ENCODE results near the gene SELENOO.
A peak's percentile ranks its signal among the peaks of the same experiment; 100 is the strongest.

The SELENOO gene

GRCh38 chr22:50229370-50229769 is 28.6 kb downstream of the SELENOO start:
- no peak overlapping the region for H3K18ac ChIP-seq (ENCODE audit: low read length)
- no peak overlapping the region for H4K91ac ChIP-seq (ENCODE audit: low read depth, low read length, poor library complexity)
- H3K9me3 ChIP-seq (replicated peaks in 1 of 2; ENCODE audit: control insufficient read depth in 2 of 2, insufficient read depth in 1 of 2, low read depth in 1 of 2, low read length in 2 of 2): no peaks in the 10 kb centered on the region
- no peak overlapping the region for H3K4me2 ChIP-seq (ENCODE audit: insufficient read depth, low read length, poor library complexity, severe bottlenecking)
- peak overlapping the region; percentile 53 for H2BK5ac ChIP-seq (ENCODE audit: low read length)
- no peak overlapping the region for H3K27ac ChIP-seq (replicated peaks; ENCODE audit: low read length)
- H3K14ac ChIP-seq (ENCODE audit: low read length): no peak overlapping the region
- no peak overlapping the region for H2BK120ac ChIP-seq (ENCODE audit: low read depth, low read length)
- no peak overlapping the region for H2AFZ ChIP-seq (ENCODE audit: low read length)
- peaks cover 11 to 42% of the 10 kb centered on the region in 2 donors for H3K36me3 ChIP-seq (replicated peaks in 1 of 2; ENCODE audit: control insufficient read depth in 2 of 2, insufficient read depth in 2 of 2, low read length in 2 of 2)
- DNase-seq (ENCODE audit: low spot score): no peak
- no peak overlapping the region for H4K8ac ChIP-seq (ENCODE audit: low read depth, low read length)
- no peak overlapping the region for H3K23ac ChIP-seq (ENCODE audit: low read depth, low read length, poor library complexity)
- H2BK15ac ChIP-seq (ENCODE audit: low read length): no peak overlapping the region
- H3K4me1 ChIP-seq (ENCODE audit: control insufficient read depth in 2 of 2, insufficient read depth in 1 of 2, low read depth in 1 of 2, low read length in 2 of 2): no peaks in the 10 kb centered on the region
- H2AK5ac ChIP-seq (ENCODE audit: low read depth, low read length): no peak overlapping the region
- peaks cover 24% of the 10 kb centered on the region for H3K79me1 ChIP-seq (ENCODE audit: low read depth, low read length)
- H2BK12ac ChIP-seq (ENCODE audit: low read length): no peak overlapping the region
- WGBS, 2 donors (ENCODE audit: extremely low coverage in 2 of 2, insufficient read length in 2 of 2, insufficient replicate concordance in 1 of 2): no CpG with 5 or more reads among the region's 16 CpGs
- no peak overlapping the region for H3K9ac ChIP-seq (ENCODE audit: low read depth, low read length, poor library complexity)
- H3K4me3 ChIP-seq (ENCODE audit: low read length in 2 of 2): no peak overlapping the region
- no peaks in the 10 kb centered on the region for H3K27me3 ChIP-seq (ENCODE audit: control insufficient read depth in 3 of 3, insufficient read depth in 3 of 3, low read depth in 1 of 3, low read length in 3 of 3)
- no peak overlapping the region for H3K4ac ChIP-seq (ENCODE audit: low read length)

- WGBS, 2 donors (ENCODE audit: extremely low coverage in 2 of 2, insufficient read length in 2 of 2, insufficient replicate concordance in 1 of 2): no CpG with 5 or more reads among the region's 20 CpGs
- Histone ChIP-seq H3K9me3 (replicated peaks in 1 of 2; ENCODE audit: control insufficient read depth in 2 of 2, insufficient read depth in 1 of 2, low read depth in 1 of 2, low read length in 2 of 2) (peaks cover 0 to 5% of the 10 kb centered on the region in 2 donors), H3K36me3 (replicated peaks in 1 of 2; ENCODE audit: control insufficient read depth in 2 of 2, insufficient read depth in 2 of 2, low read length in 2 of 2) (peaks cover 12 to 26% of the 10 kb centered on the region in 2 donors), H2BK15ac (ENCODE audit: low read length) (no peak overlapping the region), H4K8ac (ENCODE audit: low read depth, low read length) (no peak overlapping the region), H2BK120ac (ENCODE audit: low read depth, low read length) (no peak overlapping the region), H2BK12ac (ENCODE audit: low read length) (no peak overlapping the region), H3K4ac (ENCODE audit: low read length) (no peak overlapping the region), H3K18ac (ENCODE audit: low read length) (no peak overlapping the region), H2AK5ac (ENCODE audit: low read depth, low read length) (no peak overlapping the region), H3K79me1 (ENCODE audit: low read depth, low read length) (peaks cover 33% of the 10 kb centered on the region), H3K4me1 (ENCODE audit: control insufficient read depth in 2 of 2, insufficient read depth in 1 of 2, low read depth in 1 of 2, low read length in 2 of 2) (peaks cover 0 to 2% of the 10 kb centered on the region in 2 donors), H3K4me2 (ENCODE audit: insufficient read depth, low read length, poor library complexity, severe bottlenecking) (no peak overlapping the region), H3K14ac (ENCODE audit: low read length) (no peak overlapping the region), H2BK5ac (ENCODE audit: low read length) (no peak overlapping the region), H3K23ac (ENCODE audit: low read depth, low read length, poor library complexity) (no peak overlapping the region), H4K91ac (ENCODE audit: low read depth, low read length, poor library complexity) (no peak overlapping the region), H3K9ac (ENCODE audit: low read depth, low read length, poor library complexity) (no peak overlapping the region), H2AFZ (ENCODE audit: low read length) (no peak overlapping the region), H3K27me3 (ENCODE audit: control insufficient read depth in 3 of 3, insufficient read depth in 3 of 3, low read depth in 1 of 3, low read length in 3 of 3) (peaks cover 0 to 3% (median 0%) of the 10 kb centered on the region in 3 experiments), H3K4me3 (ENCODE audit: low read length in 2 of 2) (no peak overlapping the region), H3K27ac (replicated peaks; ENCODE audit: low read length) (no peak overlapping the region)
- no peak for DNase-seq (ENCODE audit: low spot score)
Measured at GRCh38 chr22:50232481-50233151, 31.8 kb downstream of the SELENOO start.

GRCh38 chr22:50233223-50233622 is 32.4 kb downstream of the SELENOO start:
- Histone ChIP-seq H2BK15ac (ENCODE audit: low read length) (no peak overlapping the region), H3K36me3 (replicated peaks in 1 of 2; ENCODE audit: control insufficient read depth in 2 of 2, insufficient read depth in 2 of 2, low read length in 2 of 2) (peaks cover 12 to 26% of the 10 kb centered on the region in 2 donors)
- WGBS, 2 donors (ENCODE audit: extremely low coverage in 2 of 2, insufficient read length in 2 of 2, insufficient replicate concordance in 1 of 2): no CpG with 5 or more reads among the region's 18 CpGs

GRCh38 chr22:50236731-50237409 is 36.1 kb downstream of the SELENOO start:
- Histone ChIP-seq H3K4me3 (ENCODE audit: low read length in 2 of 2) (no peak overlapping the region), H3K14ac (ENCODE audit: low read length) (no peak overlapping the region), H2AK5ac (ENCODE audit: low read depth, low read length) (no peak overlapping the region), H2BK12ac (ENCODE audit: low read length) (no peak overlapping the region), H3K9ac (ENCODE audit: low read depth, low read length, poor library complexity) (peak overlapping the region; percentile 21), H4K91ac (ENCODE audit: low read depth, low read length, poor library complexity) (no peak overlapping the region), H2AFZ (ENCODE audit: low read length) (no peak overlapping the region), H3K79me1 (ENCODE audit: low read depth, low read length) (peaks cover 28% of the 10 kb centered on the region), H3K4me1 (ENCODE audit: control insufficient read depth in 2 of 2, insufficient read depth in 1 of 2, low read depth in 1 of 2, low read length in 2 of 2) (peaks cover 2 to 5% of the 10 kb centered on the region in 2 donors), H3K36me3 (replicated peaks in 1 of 2; ENCODE audit: control insufficient read depth in 2 of 2, insufficient read depth in 2 of 2, low read length in 2 of 2) (peaks cover 15 to 28% of the 10 kb centered on the region in 2 donors), H3K23ac (ENCODE audit: low read depth, low read length, poor library complexity) (peak overlapping the region; percentile 43), H4K8ac (ENCODE audit: low read depth, low read length) (no peak overlapping the region), H3K27me3 (ENCODE audit: control insufficient read depth in 3 of 3, insufficient read depth in 3 of 3, low read depth in 1 of 3, low read length in 3 of 3) (peaks cover 0 to 3% (median 0%) of the 10 kb centered on the region in 3 experiments), H3K4ac (ENCODE audit: low read length) (no peak overlapping the region), H3K18ac (ENCODE audit: low read length) (no peak overlapping the region), H2BK120ac (ENCODE audit: low read depth, low read length) (no peak overlapping the region), H2BK5ac (ENCODE audit: low read length) (no peak overlapping the region), H3K27ac (replicated peaks; ENCODE audit: low read length) (no peak overlapping the region), H3K9me3 (replicated peaks in 1 of 2; ENCODE audit: control insufficient read depth in 2 of 2, insufficient read depth in 1 of 2, low read depth in 1 of 2, low read length in 2 of 2) (peaks cover 0 to 5% of the 10 kb centered on the region in 2 donors), H2BK15ac (ENCODE audit: low read length) (no peak overlapping the region), H3K4me2 (ENCODE audit: insufficient read depth, low read length, poor library complexity, severe bottlenecking) (no peak overlapping the region)
- no peak for DNase-seq (ENCODE audit: low spot score)
- no CpG with 5 or more reads among the region's 11 CpGs for WGBS, 2 donors (ENCODE audit: extremely low coverage in 2 of 2, insufficient read length in 2 of 2, insufficient replicate concordance in 1 of 2)

More at GRCh38 chr22:50233223-50233622, 32.4 kb downstream of the SELENOO start:
- Histone ChIP-seq H3K18ac (ENCODE audit: low read length) (no peak overlapping the region), H3K4me1 (ENCODE audit: control insufficient read depth in 2 of 2, insufficient read depth in 1 of 2, low read depth in 1 of 2, low read length in 2 of 2) (peaks cover 0 to 2% of the 10 kb centered on the region in 2 donors), H3K23ac (ENCODE audit: low read depth, low read length, poor library complexity) (peak overlapping the region; percentile 6), H2BK12ac (ENCODE audit: low read length) (no peak overlapping the region), H3K14ac (ENCODE audit: low read length) (no peak overlapping the region), H3K79me1 (ENCODE audit: low read depth, low read length) (peaks cover 29% of the 10 kb centered on the region), H2BK120ac (ENCODE audit: low read depth, low read length) (no peak overlapping the region), H3K27ac (replicated peaks; ENCODE audit: low read length) (no peak overlapping the region), H2BK5ac (ENCODE audit: low read length) (no peak overlapping the region), H4K91ac (ENCODE audit: low read depth, low read length, poor library complexity) (no peak overlapping the region), H3K4me2 (ENCODE audit: insufficient read depth, low read length, poor library complexity, severe bottlenecking) (no peak overlapping the region), H3K4ac (ENCODE audit: low read length) (no peak overlapping the region), H3K9ac (ENCODE audit: low read depth, low read length, poor library complexity) (no peak overlapping the region), H2AK5ac (ENCODE audit: low read depth, low read length) (no peak overlapping the region), H3K4me3 (ENCODE audit: low read length in 2 of 2) (no peak overlapping the region), H2AFZ (ENCODE audit: low read length) (no peak overlapping the region), H3K9me3 (replicated peaks in 1 of 2; ENCODE audit: control insufficient read depth in 2 of 2, insufficient read depth in 1 of 2, low read depth in 1 of 2, low read length in 2 of 2) (peaks cover 0 to 5% of the 10 kb centered on the region in 2 donors), H3K27me3 (ENCODE audit: control insufficient read depth in 3 of 3, insufficient read depth in 3 of 3, low read depth in 1 of 3, low read length in 3 of 3) (peaks cover 0 to 3% (median 0%) of the 10 kb centered on the region in 3 experiments), H4K8ac (ENCODE audit: low read depth, low read length) (no peak overlapping the region)
- no peak for DNase-seq (ENCODE audit: low spot score)

Data from neuronal stem cell (in vitro differentiated cells).